ENCODE measurements around the gene DNAH3. TPM values are rescaled to one million over a fixed set of nuclear protein-coding genes. Genes with fewer than 3 reads are reported as not detected.
"Not testable (repeated sequence)": the region's sequence is repeated elsewhere in the genome, so short reads cannot be mapped to it uniquely, and the experiment has no call there.

DNAH3 gene
- total and polyA plus RNA-seq, 2 experiments from 2014 or later = not detected

- Histone ChIP-seq H3K4me3 (peak within 1 kb of the TSS; percentile 94), H4K20me1 (ENCODE audit: insufficient read depth) (no peaks in the 10 kb centered on the region), H2AFZ (peak within 1 kb of the TSS; percentile 97), H3K9me3 (ENCODE audit: low read depth) (no peaks in the 10 kb centered on the region), H3K27ac (peak within 1 kb of the TSS; percentile 57), H3F3A (ENCODE audit: insufficient read depth) (peaks cover 24% of the 10 kb centered on the region), H3K9me2 (ENCODE audit: insufficient read depth) (no peaks in the 10 kb centered on the region), H3K4me2 (ENCODE audit: unreplicated experiment) (peak within 1 kb of the TSS; percentile 95), H3K36me3 (ENCODE audit: low read depth) (no peaks in the 10 kb centered on the region), H3K79me2 (ENCODE audit: insufficient read depth) (no peaks in the 10 kb centered on the region), H3K4me1 (ENCODE audit: insufficient read depth) (peaks cover 31% of the 10 kb centered on the region), H3K9ac (peak within 1 kb of the TSS; percentile 82), H3K27me3 (replicated peaks; ENCODE audit: insufficient read depth) (no peaks in the 10 kb centered on the region)
- peak; percentile 95 for DNase-seq
- in situ Hi-C loops (cut with MboI) = no loop called here
- WGBS, 2 experiments (ENCODE audit: low coverage in 1 of 2, low lambda C conversion rate in 2 of 2, missing lambda C conversion rate in 2 of 2) = 1 to 3% methylated on average over 22 to 58 of the region's 59 CpGs
- no peak for TF ChIP-seq EZH2 (IDR thresholded peaks at IDR 0.05; ENCODE audit: insufficient read depth, poor library complexity, severe bottlenecking)
These were observed 7.8 kb upstream of the DNAH3 start, which contains the start of gene LDAF1 for GRCh38 chr16:21158208-21159110. LDAF1 (plus strand) TSS chr16:21158674; CDS start chr16:21161183, 2,509 bp downstream.

GRCh38 chr16:21157632-21158031 is 7.0 kb upstream of the DNAH3 start:
- peak overlapping the region; percentile 95 for H3K4me2 ChIP-seq (ENCODE audit: unreplicated experiment)
- H3K27me3 ChIP-seq (replicated peaks; ENCODE audit: insufficient read depth) = no peaks in the 10 kb centered on the region
- no peak for DNase-seq
- peak overlapping the region; percentile 57 for H3K27ac ChIP-seq
- H3K4me1 ChIP-seq (ENCODE audit: insufficient read depth) = peaks cover 28% of the 10 kb centered on the region
- peak overlapping the region; percentile 97 for H2AFZ ChIP-seq
- H3K9ac ChIP-seq = peak overlapping the region; percentile 82
- TF ChIP-seq EZH2phosphoT487 (IDR thresholded peaks at IDR 0.05; ENCODE audit: insufficient read depth, low read depth) (no peak), EZH2 (IDR thresholded peaks at IDR 0.05; ENCODE audit: insufficient read depth, poor library complexity, severe bottlenecking) (no peak)
- peaks cover 24% of the 10 kb centered on the region for H3F3A ChIP-seq (ENCODE audit: insufficient read depth)
- no peaks in the 10 kb centered on the region for H4K20me1 ChIP-seq (ENCODE audit: insufficient read depth)
- peak overlapping the region; percentile 94 for H3K4me3 ChIP-seq
- H3K36me3 ChIP-seq (ENCODE audit: low read depth) = no peaks in the 10 kb centered on the region
- 48 to 55% methylated on average over 5 of the region's 5 CpGs for WGBS, 2 experiments (ENCODE audit: low coverage in 1 of 2, low lambda C conversion rate in 2 of 2, missing lambda C conversion rate in 2 of 2)
- H3K9me3 ChIP-seq (ENCODE audit: low read depth) = no peaks in the 10 kb centered on the region
- in situ Hi-C loops (cut with MboI) = no loop called here
- H3K79me2 ChIP-seq (ENCODE audit: insufficient read depth) = no peaks in the 10 kb centered on the region
- no peaks in the 10 kb centered on the region for H3K9me2 ChIP-seq (ENCODE audit: insufficient read depth)

- no peak overlapping the region for H3K27ac ChIP-seq
- H2AFZ ChIP-seq = no peak overlapping the region
- DNase-seq = peak; percentile 81
- no peaks in the 10 kb centered on the region for H3K79me2 ChIP-seq (ENCODE audit: insufficient read depth)
- no peaks in the 10 kb centered on the region for H4K20me1 ChIP-seq (ENCODE audit: insufficient read depth)
- no peaks in the 10 kb centered on the region for H3K36me3 ChIP-seq (ENCODE audit: low read depth)
- in situ Hi-C loops (cut with MboI) = no loop called here
- TF ChIP-seq EZH2 (IDR thresholded peaks at IDR 0.05; ENCODE audit: insufficient read depth, poor library complexity, severe bottlenecking) = no peak
- no peak for TF ChIP-seq EZH2phosphoT487 (IDR thresholded peaks at IDR 0.05; ENCODE audit: insufficient read depth, low read depth)
- no peak overlapping the region for H3K4me3 ChIP-seq
- no peaks in the 10 kb centered on the region for H3K9me3 ChIP-seq (ENCODE audit: low read depth)
- H3F3A ChIP-seq (ENCODE audit: insufficient read depth) = peaks cover 24% of the 10 kb centered on the region
- H3K9me2 ChIP-seq (ENCODE audit: insufficient read depth) = no peaks in the 10 kb centered on the region
- 29 to 33% methylated on average over 6 of the region's 6 CpGs for WGBS, 2 experiments (ENCODE audit: low coverage in 1 of 2, low lambda C conversion rate in 2 of 2, missing lambda C conversion rate in 2 of 2)
- H3K4me2 ChIP-seq (ENCODE audit: unreplicated experiment) = peak overlapping the region; percentile 1
- H3K4me1 ChIP-seq (ENCODE audit: insufficient read depth) = peaks cover 25% of the 10 kb centered on the region
- no peak overlapping the region for H3K9ac ChIP-seq
- no peaks in the 10 kb centered on the region for H3K27me3 ChIP-seq (replicated peaks; ENCODE audit: insufficient read depth)
These were observed 6.3 kb upstream of the DNAH3 start for GRCh38 chr16:21156767-21157467.

- H3K4me2 ChIP-seq (ENCODE audit: unreplicated experiment); H3K36me3 ChIP-seq (ENCODE audit: low read depth); DNase-seq; H3K79me2 ChIP-seq (ENCODE audit: insufficient read depth); H2AFZ ChIP-seq; H3K27me3 ChIP-seq (replicated peaks; ENCODE audit: insufficient read depth); H3K9ac ChIP-seq; H3K27ac ChIP-seq; in situ Hi-C loops (cut with MboI); H4K20me1 ChIP-seq (ENCODE audit: insufficient read depth); H3K9me2 ChIP-seq (ENCODE audit: insufficient read depth); H3K9me3 ChIP-seq (ENCODE audit: low read depth); H3K4me3 ChIP-seq: not testable (repeated sequence)
- 6 to 9% methylated on average over 1 of the region's 1 CpG for WGBS, 2 experiments (ENCODE audit: low coverage in 1 of 2, low lambda C conversion rate in 2 of 2, missing lambda C conversion rate in 2 of 2)
- peaks cover 21% of the 10 kb centered on the region for H3K4me1 ChIP-seq (ENCODE audit: insufficient read depth)
- H3F3A ChIP-seq (ENCODE audit: insufficient read depth) = peaks cover 18% of the 10 kb centered on the region
These were observed 5.4 kb upstream of the DNAH3 start for GRCh38 chr16:21156011-21156410.

GRCh38 chr16:21153124-21153729 is 2.6 kb upstream of the DNAH3 start:
- H3K4me3 ChIP-seq; H3K9me3 ChIP-seq (ENCODE audit: low read depth); H4K20me1 ChIP-seq (ENCODE audit: insufficient read depth); H3F3A ChIP-seq (ENCODE audit: insufficient read depth); H3K36me3 ChIP-seq (ENCODE audit: low read depth); in situ Hi-C loops (cut with MboI); H3K27ac ChIP-seq; H3K9me2 ChIP-seq (ENCODE audit: insufficient read depth); H3K4me2 ChIP-seq (ENCODE audit: unreplicated experiment); H3K27me3 ChIP-seq (replicated peaks; ENCODE audit: insufficient read depth); H3K9ac ChIP-seq; H2AFZ ChIP-seq; H3K4me1 ChIP-seq (ENCODE audit: insufficient read depth); H3K79me2 ChIP-seq (ENCODE audit: insufficient read depth); DNase-seq: not testable (repeated sequence)
- 89 to 94% methylated on average over 11 of the region's 11 CpGs for WGBS, 2 experiments (ENCODE audit: low coverage in 1 of 2, low lambda C conversion rate in 2 of 2, missing lambda C conversion rate in 2 of 2)

GRCh38 chr16:21152160-21153030 is 1.7 kb upstream of the DNAH3 start:
- H2AFZ ChIP-seq; H3K4me1 ChIP-seq (ENCODE audit: insufficient read depth); H3F3A ChIP-seq (ENCODE audit: insufficient read depth); H3K79me2 ChIP-seq (ENCODE audit: insufficient read depth); H3K9ac ChIP-seq; H3K9me2 ChIP-seq (ENCODE audit: insufficient read depth); H3K4me3 ChIP-seq; DNase-seq; H3K4me2 ChIP-seq (ENCODE audit: unreplicated experiment); H4K20me1 ChIP-seq (ENCODE audit: insufficient read depth); H3K36me3 ChIP-seq (ENCODE audit: low read depth); H3K9me3 ChIP-seq (ENCODE audit: low read depth); H3K27me3 ChIP-seq (replicated peaks; ENCODE audit: insufficient read depth); in situ Hi-C loops (cut with MboI); H3K27ac ChIP-seq: not testable (repeated sequence)
- 91% methylated on average over 29 to 39 of the region's 51 CpGs for WGBS, 2 experiments (ENCODE audit: low coverage in 1 of 2, low lambda C conversion rate in 2 of 2, missing lambda C conversion rate in 2 of 2)

Measured in GM23248 (cell line).